Astrocyte (in vitro differentiated cells and primary cell): ENCODE measurements around the gene CDK6. TPM values are rescaled to one million over a fixed set of nuclear protein-coding genes. Genes with fewer than 3 reads are reported as not detected.

Source experiments
- DNase-seq: peaks from one replicate; pipeline ENCODE4 v3.0.0-alpha.2; 2010; ENCODE audit warnings: low read depth
- FAIRE-seq: peaks from 2 replicates; lab custom pipeline; 2011; peaks lifted over from hg19 to GRCh38; lab: Jason Lieb, UNC
- H2AFZ ChIP-seq: 2 replicates; pipeline ENCODE4 v1.6.0; 2012; ENCODE audit warnings: low read depth, low read length, inconsistent platforms
- H3K27ac ChIP-seq: 2 replicates; pipeline ENCODE4 v1.5.1; 2011; ENCODE audit warnings: low read depth, low read length, inconsistent platforms
- H3K27me3 ChIP-seq: 2 replicates; pipeline ENCODE4 v1.6.0; 2011; ENCODE audit warnings: low read length, inconsistent platforms; ENCODE audit not compliant: insufficient read depth
- H3K36me3 ChIP-seq: 2 replicates; pipeline ENCODE4 v1.5.1; 2011; ENCODE audit warnings: low read length, inconsistent platforms; ENCODE audit not compliant: insufficient read depth
- H3K4me1 ChIP-seq: 2 replicates; pipeline ENCODE4 v1.5.1; 2011; ENCODE audit warnings: low read length, inconsistent platforms; ENCODE audit not compliant: insufficient read depth
- H3K4me2 ChIP-seq: 2 replicates; pipeline ENCODE4 v1.6.0; 2012; ENCODE audit warnings: low read length, inconsistent platforms
- H3K4me3 ChIP-seq: 2 replicates; pipeline ENCODE4 v1.5.1; 2011; ENCODE audit warnings: low read depth, mild to moderate bottlenecking, low read length, inconsistent platforms; ENCODE audit not compliant: insufficient read depth
- H3K79me2 ChIP-seq: 2 replicates; pipeline ENCODE4 v1.6.0; 2012; ENCODE audit warnings: mild to moderate bottlenecking, low read length, inconsistent platforms; ENCODE audit not compliant: insufficient read depth
- H3K9ac ChIP-seq: 2 replicates; pipeline ENCODE4 v1.6.0; 2012; ENCODE audit warnings: mild to moderate bottlenecking, low read length, inconsistent platforms
- H3K9me3 ChIP-seq: 2 replicates; pipeline ENCODE4 v1.5.1; 2012; ENCODE audit warnings: low read depth, mild to moderate bottlenecking, low read length, inconsistent platforms; ENCODE audit not compliant: insufficient read depth
- H4K20me1 ChIP-seq: 2 replicates; pipeline ENCODE4 v1.6.0; 2012; ENCODE audit warnings: low read length, inconsistent platforms; ENCODE audit not compliant: insufficient read depth
- H3K27ac Mint-ChIP-seq: one replicate; pipeline ENCODE4 v1.8.0; 2021; ENCODE audit warnings: mild to moderate bottlenecking, mixed read lengths; ENCODE audit not compliant: unreplicated experiment
- H3K27me3 Mint-ChIP-seq: one replicate; pipeline ENCODE4 v1.8.0; 2021; ENCODE audit warnings: low read depth, mixed read lengths; ENCODE audit not compliant: unreplicated experiment
- H3K36me3 Mint-ChIP-seq: one replicate; pipeline ENCODE4 v1.8.0; 2021; ENCODE audit warnings: low read depth, mixed read lengths; ENCODE audit not compliant: unreplicated experiment
- H3K4me1 Mint-ChIP-seq: one replicate; pipeline ENCODE4 v1.8.0; 2021; ENCODE audit warnings: low read depth, mixed read lengths; ENCODE audit not compliant: unreplicated experiment
- H3K4me3 Mint-ChIP-seq: one replicate; pipeline ENCODE4 v1.8.0; 2021; ENCODE audit warnings: mild to moderate bottlenecking, moderate library complexity, mixed read lengths; ENCODE audit not compliant: unreplicated experiment
- H3K9me3 Mint-ChIP-seq: one replicate; pipeline ENCODE4 v1.8.0; 2021; ENCODE audit warnings: mild to moderate bottlenecking, mixed read lengths; ENCODE audit not compliant: unreplicated experiment
- EZH2 ChIP-seq: IDR thresholded peaks from 2 replicates; pipeline ENCODE4 v1.6.1; 2012; ENCODE audit warnings: mild to moderate bottlenecking, low read length, inconsistent platforms; ENCODE audit not compliant: insufficient read depth
- total RNA-seq: library from RNA; stranded (reverse); gene quantifications from 2 replicates; pipeline ENCODE4 v1.2.1, GENCODE V29; 2021
- TF ChIP-seq, protein P1 (sequence below): IDR thresholded peaks from 2 replicates; pipeline ENCODE4 v1.5.1; 2011; ENCODE audit warnings: low read depth, mild to moderate bottlenecking, inconsistent platforms, low read length, moderate library complexity; ENCODE audit not compliant: insufficient read depth

Gene CDK6
- total RNA-seq, 1 donor from 2014 or later, result 160 TPM

DNA sequence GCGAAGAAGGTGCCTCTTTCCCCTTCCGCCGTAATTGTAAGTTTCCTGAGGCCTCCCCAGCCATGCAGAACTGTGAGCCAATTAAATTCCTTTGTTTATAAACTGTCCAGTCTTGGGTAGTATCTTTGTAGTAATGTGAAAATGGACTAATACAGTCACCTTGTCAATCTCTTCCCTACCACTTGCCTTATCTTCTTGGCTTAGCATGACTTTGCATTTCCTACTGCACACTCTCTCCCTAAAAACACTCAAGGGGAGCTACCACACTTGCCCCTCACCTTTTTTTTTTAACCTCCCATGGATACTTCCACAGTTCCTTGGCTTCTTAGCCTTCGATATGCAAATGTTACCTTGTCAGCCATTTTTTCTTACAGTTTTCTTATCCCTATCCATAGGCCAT lies 7.4 kb upstream of the CDK6 start:
- Histone ChIP-seq H3K9ac (no peak overlapping the region), H3K4me2 (no peak overlapping the region), H3K27me3 (no peaks in the 10 kb centered on the region), H2AFZ (no peak overlapping the region), H3K9me3 (no peaks in the 10 kb centered on the region), H4K20me1 (no peaks in the 10 kb centered on the region), H3K4me1 (peaks cover 4% of the 10 kb centered on the region), H3K79me2 (no peaks in the 10 kb centered on the region), H3K36me3 (no peaks in the 10 kb centered on the region), H3K4me3 (no peak overlapping the region), H3K27ac (no peak overlapping the region)
- Mint-ChIP-seq H3K9me3 (no peaks in the 10 kb centered on the region), H3K4me3 (no peak overlapping the region), H3K4me1 (peaks cover 26% of the 10 kb centered on the region), H3K27me3 (no peaks in the 10 kb centered on the region), H3K27ac (peak overlapping the region; percentile 94), H3K36me3 (no peaks in the 10 kb centered on the region)
- FAIRE-seq (no peak), DNase-seq (no peak)
- TF ChIP-seq, protein P1, sequence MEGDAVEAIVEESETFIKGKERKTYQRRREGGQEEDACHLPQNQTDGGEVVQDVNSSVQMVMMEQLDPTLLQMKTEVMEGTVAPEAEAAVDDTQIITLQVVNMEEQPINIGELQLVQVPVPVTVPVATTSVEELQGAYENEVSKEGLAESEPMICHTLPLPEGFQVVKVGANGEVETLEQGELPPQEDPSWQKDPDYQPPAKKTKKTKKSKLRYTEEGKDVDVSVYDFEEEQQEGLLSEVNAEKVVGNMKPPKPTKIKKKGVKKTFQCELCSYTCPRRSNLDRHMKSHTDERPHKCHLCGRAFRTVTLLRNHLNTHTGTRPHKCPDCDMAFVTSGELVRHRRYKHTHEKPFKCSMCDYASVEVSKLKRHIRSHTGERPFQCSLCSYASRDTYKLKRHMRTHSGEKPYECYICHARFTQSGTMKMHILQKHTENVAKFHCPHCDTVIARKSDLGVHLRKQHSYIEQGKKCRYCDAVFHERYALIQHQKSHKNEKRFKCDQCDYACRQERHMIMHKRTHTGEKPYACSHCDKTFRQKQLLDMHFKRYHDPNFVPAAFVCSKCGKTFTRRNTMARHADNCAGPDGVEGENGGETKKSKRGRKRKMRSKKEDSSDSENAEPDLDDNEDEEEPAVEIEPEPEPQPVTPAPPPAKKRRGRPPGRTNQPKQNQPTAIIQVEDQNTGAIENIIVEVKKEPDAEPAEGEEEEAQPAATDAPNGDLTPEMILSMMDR, result no peak
- TF ChIP-seq EZH2, result no peak

DNA sequence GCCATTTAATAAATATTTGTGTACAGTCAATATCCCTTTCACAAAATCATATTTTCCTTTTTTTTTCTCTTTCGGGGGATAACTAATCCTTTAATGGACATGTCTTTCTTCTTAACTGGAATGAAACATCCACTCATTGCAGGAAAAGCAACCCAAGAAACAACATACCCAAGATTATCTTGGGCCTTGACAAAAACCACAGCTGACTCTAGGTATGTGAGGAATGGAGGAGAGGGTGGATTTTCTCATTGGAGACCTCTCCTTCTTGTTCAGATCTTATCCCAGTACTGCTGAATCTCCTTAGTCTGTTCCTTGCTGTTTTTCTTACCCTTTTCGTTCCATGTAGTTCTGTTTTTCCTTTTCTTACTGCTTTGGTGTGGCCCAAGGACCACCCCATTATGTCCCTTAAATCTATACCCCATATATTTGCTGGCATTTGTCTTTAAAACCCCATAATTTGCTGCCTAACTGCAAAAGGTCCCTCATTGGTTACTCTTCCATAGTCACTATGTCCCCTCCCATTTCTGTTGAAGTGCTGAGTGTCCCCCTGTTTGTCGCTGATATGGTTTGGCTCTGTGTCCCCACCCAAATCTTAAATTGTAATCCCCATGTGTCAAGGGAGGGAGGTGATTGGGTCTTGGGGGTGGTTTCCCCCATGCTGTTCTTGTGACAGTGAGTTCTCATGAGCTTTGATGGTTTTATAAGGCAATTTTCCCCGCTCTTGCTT lies 6.8 kb upstream of the CDK6 start:
- Mint-ChIP-seq H3K36me3 (no peaks in the 10 kb centered on the region), H3K27me3 (no peaks in the 10 kb centered on the region), H3K9me3 (no peaks in the 10 kb centered on the region), H3K4me1 (peaks cover 26% of the 10 kb centered on the region), H3K4me3 (peak overlapping the region; percentile 24), H3K27ac (peak overlapping the region; percentile 94)
- no peaks in the 10 kb centered on the region for H4K20me1 ChIP-seq
- H3K27me3 ChIP-seq, result no peaks in the 10 kb centered on the region
- no peaks in the 10 kb centered on the region for H3K9me3 ChIP-seq
- TF ChIP-seq, protein P1, result no peak
- no peak for TF ChIP-seq EZH2
- peak overlapping the region; percentile 29 for H2AFZ ChIP-seq
- H3K36me3 ChIP-seq, result no peaks in the 10 kb centered on the region
- H3K4me3 ChIP-seq, result no peak overlapping the region
- peaks cover 4% of the 10 kb centered on the region for H3K4me1 ChIP-seq
- H3K27ac ChIP-seq, result peak overlapping the region; percentile 54
- DNase-seq (peak; percentile 88), FAIRE-seq (peak; percentile 32)
- H3K79me2 ChIP-seq, result no peaks in the 10 kb centered on the region
- peak overlapping the region; percentile 35 for H3K9ac ChIP-seq
- H3K4me2 ChIP-seq, result peak overlapping the region; percentile 49

DNA sequence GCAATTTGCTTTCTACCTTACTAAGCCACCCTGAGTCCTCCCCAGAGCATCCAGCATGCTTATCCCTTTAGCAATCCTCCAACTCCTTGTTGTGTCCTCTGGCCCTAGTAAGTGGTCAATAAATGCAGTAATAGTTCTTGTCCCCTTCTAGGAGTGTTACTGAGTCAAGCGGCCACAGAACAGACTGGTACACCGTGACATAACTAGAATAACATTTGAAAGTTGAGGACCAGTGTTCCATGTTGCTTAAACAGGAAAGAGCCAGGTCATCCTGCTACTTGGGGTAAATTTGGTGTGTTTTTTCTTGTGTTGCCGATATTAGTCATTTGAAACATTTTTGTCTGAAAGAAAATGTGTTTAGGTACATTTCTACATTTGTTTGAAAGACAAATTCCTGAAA lies 4.8 kb upstream of the CDK6 start:
- Mint-ChIP-seq H3K27ac (no peak overlapping the region), H3K4me1 (peaks cover 26% of the 10 kb centered on the region), H3K27me3 (no peaks in the 10 kb centered on the region), H3K4me3 (no peak overlapping the region), H3K9me3 (no peaks in the 10 kb centered on the region), H3K36me3 (no peaks in the 10 kb centered on the region)
- FAIRE-seq (no peak), DNase-seq (no peak)
- Histone ChIP-seq H3K9me3 (no peaks in the 10 kb centered on the region), H3K4me1 (peaks cover 4% of the 10 kb centered on the region), H3K9ac (no peak overlapping the region), H4K20me1 (no peaks in the 10 kb centered on the region), H3K79me2 (peaks cover 4% of the 10 kb centered on the region), H3K4me2 (peak overlapping the region; percentile 26), H3K4me3 (no peak overlapping the region), H3K27me3 (no peaks in the 10 kb centered on the region), H2AFZ (no peak overlapping the region), H3K36me3 (no peaks in the 10 kb centered on the region), H3K27ac (peak overlapping the region; percentile 46)
- TF ChIP-seq, protein P1, result no peak
- TF ChIP-seq EZH2, result no peak
